ENCODE measurements around the gene SMYD3. TPM values are rescaled to one million over a fixed set of nuclear protein-coding genes. Genes with fewer than 3 reads are reported as not detected.

SMYD3 gene
- total RNA-seq, 1 donor from 2014 or later = 31.9 TPM

GRCh38 chr1:245871915-245872314 lies 635.2 kb downstream of the SMYD3 start:
- H3K27ac Mint-ChIP-seq = no peak overlapping the region
- no peaks in the 10 kb centered on the region for H3K36me3 Mint-ChIP-seq (ENCODE audit: insufficient read depth)
- H3K4me3 Mint-ChIP-seq (ENCODE audit: low read depth) = no peak overlapping the region
- no peak for TF ChIP-seq CTCF (IDR thresholded peaks at IDR 0.05; ENCODE audit: unreplicated experiment)
- peaks cover 2% of the 10 kb centered on the region for H3K4me1 Mint-ChIP-seq (ENCODE audit: low read depth)
- no peaks in the 10 kb centered on the region for H3K9me3 Mint-ChIP-seq (ENCODE audit: low read depth)
- DNase-seq (ENCODE audit: low spot score, unreplicated experiment) = no peak
- H3K27me3 Mint-ChIP-seq = no peaks in the 10 kb centered on the region

GRCh38 chr1:245871191-245871590 lies 635.9 kb downstream of the SMYD3 start:
- DNase-seq (ENCODE audit: low spot score, unreplicated experiment) = no peak
- no peaks in the 10 kb centered on the region for H3K36me3 Mint-ChIP-seq (ENCODE audit: insufficient read depth)
- peaks cover 2% of the 10 kb centered on the region for H3K4me1 Mint-ChIP-seq (ENCODE audit: low read depth)
- TF ChIP-seq CTCF (IDR thresholded peaks at IDR 0.05; ENCODE audit: unreplicated experiment) = no peak
- no peaks in the 10 kb centered on the region for H3K9me3 Mint-ChIP-seq (ENCODE audit: low read depth)
- H3K4me3 Mint-ChIP-seq (ENCODE audit: low read depth) = no peak overlapping the region
- H3K27me3 Mint-ChIP-seq = no peaks in the 10 kb centered on the region
- no peak overlapping the region for H3K27ac Mint-ChIP-seq

GRCh38 chr1:245870698-245871097 lies 636.4 kb downstream of the SMYD3 start:
- no peaks in the 10 kb centered on the region for H3K27me3 Mint-ChIP-seq
- no peaks in the 10 kb centered on the region for H3K9me3 Mint-ChIP-seq (ENCODE audit: low read depth)
- no peak overlapping the region for H3K27ac Mint-ChIP-seq
- no peak overlapping the region for H3K4me3 Mint-ChIP-seq (ENCODE audit: low read depth)
- no peak for DNase-seq (ENCODE audit: low spot score, unreplicated experiment)
- no peaks in the 10 kb centered on the region for H3K36me3 Mint-ChIP-seq (ENCODE audit: insufficient read depth)
- TF ChIP-seq CTCF (IDR thresholded peaks at IDR 0.05; ENCODE audit: unreplicated experiment) = no peak
- H3K4me1 Mint-ChIP-seq (ENCODE audit: low read depth) = peaks cover 2% of the 10 kb centered on the region

GRCh38 chr1:245869847-245870246 lies 637.2 kb downstream of the SMYD3 start:
- H3K36me3 Mint-ChIP-seq (ENCODE audit: insufficient read depth) = no peaks in the 10 kb centered on the region
- H3K4me1 Mint-ChIP-seq (ENCODE audit: low read depth) = peaks cover 2% of the 10 kb centered on the region
- no peak overlapping the region for H3K27ac Mint-ChIP-seq
- no peak for DNase-seq (ENCODE audit: low spot score, unreplicated experiment)
- no peaks in the 10 kb centered on the region for H3K27me3 Mint-ChIP-seq
- H3K9me3 Mint-ChIP-seq (ENCODE audit: low read depth) = no peaks in the 10 kb centered on the region
- no peak for TF ChIP-seq CTCF (IDR thresholded peaks at IDR 0.05; ENCODE audit: unreplicated experiment)
- H3K4me3 Mint-ChIP-seq (ENCODE audit: low read depth) = no peak overlapping the region

GRCh38 chr1:245867738-245868137 lies 639.3 kb downstream of the SMYD3 start:
- Mint-ChIP-seq H3K27me3 (no peaks in the 10 kb centered on the region), H3K27ac (no peak overlapping the region), H3K9me3 (ENCODE audit: low read depth) (no peaks in the 10 kb centered on the region), H3K4me3 (ENCODE audit: low read depth) (no peak overlapping the region), H3K4me1 (ENCODE audit: low read depth) (peaks cover 2% of the 10 kb centered on the region), H3K36me3 (ENCODE audit: insufficient read depth) (no peaks in the 10 kb centered on the region)
- no peak for TF ChIP-seq CTCF (IDR thresholded peaks at IDR 0.05; ENCODE audit: unreplicated experiment)
- no peak for DNase-seq (ENCODE audit: low spot score, unreplicated experiment)

Measured in progenitor cell of endocrine pancreas (in vitro differentiated cells).